H9 (cell line): ENCODE data around the gene BHLHE23. TPM values are rescaled to one million over a fixed set of nuclear protein-coding genes. Genes with fewer than 3 reads are reported as not detected.

ENCODE experiments used
- DNase-seq: peaks from one replicate; pipeline ENCODE4 v3.0.0-alpha.2; 2017
- H2AFZ ChIP-seq: one replicate; pipeline ENCODE4 v1.6.1; 2013; ENCODE audit warnings: mild to moderate bottlenecking, low read length, control low read depth, moderate library complexity
- H2AK5ac ChIP-seq: 2 replicates; pipeline ENCODE4 v1.6.1; 2013; ENCODE audit warnings: low read length, control low read depth, mixed read lengths; ENCODE audit not compliant: insufficient read length
- H2BK120ac ChIP-seq: one replicate; pipeline ENCODE4 v1.6.1; 2013; ENCODE audit warnings: low read depth, mild to moderate bottlenecking, low read length, control low read depth, inconsistent platforms; ENCODE audit not compliant: poor library complexity, severe bottlenecking
- H2BK12ac ChIP-seq: 2 replicates; pipeline ENCODE4 v1.6.1; 2013; ENCODE audit warnings: low read length, control low read depth, mixed read lengths, low read depth; ENCODE audit not compliant: insufficient read length
- H2BK15ac ChIP-seq: 2 replicates; pipeline ENCODE4 v1.6.1; 2013; ENCODE audit warnings: low read depth, low read length, control low read depth
- H2BK20ac ChIP-seq: one replicate; pipeline ENCODE4 v1.6.1; 2013; ENCODE audit warnings: low read depth, mild to moderate bottlenecking, low read length, control low read depth, inconsistent platforms; ENCODE audit not compliant: poor library complexity, severe bottlenecking
- H2BK5ac ChIP-seq: 2 replicates; pipeline ENCODE4 v1.6.1; 2013; ENCODE audit warnings: low read length, control low read depth, mixed read lengths; ENCODE audit not compliant: insufficient read length
- H3K14ac ChIP-seq: 2 replicates; pipeline ENCODE4 v1.6.1; 2013; ENCODE audit warnings: low read length, control low read depth; ENCODE audit not compliant: insufficient read depth
- H3K18ac ChIP-seq: 2 replicates; pipeline ENCODE4 v1.6.1; 2013; ENCODE audit warnings: low read depth, mild to moderate bottlenecking, mixed read lengths, low read length, control low read depth; ENCODE audit not compliant: insufficient read length
- H3K23ac ChIP-seq: 2 replicates; pipeline ENCODE4 v1.6.1; 2013; ENCODE audit warnings: low read length, control low read depth, mixed read lengths, low read depth; ENCODE audit not compliant: insufficient read length
- H3K23me2 ChIP-seq: 2 replicates; pipeline ENCODE4 v1.6.1; 2013; ENCODE audit warnings: low read depth, mild to moderate bottlenecking, mixed read lengths, low read length, control low read depth; ENCODE audit not compliant: insufficient read length, poor library complexity, severe bottlenecking
- H3K27ac ChIP-seq: 2 replicates; pipeline ENCODE4 v1.5.1; 2013; ENCODE audit warnings: low read length, control low read depth, mixed read lengths, low read depth; ENCODE audit not compliant: insufficient read length
- H3K27me3 ChIP-seq: 2 replicates; pipeline ENCODE4 v1.6.1; 2013; ENCODE audit warnings: low read length, control low read depth, inconsistent platforms; ENCODE audit not compliant: insufficient read depth
- H3K4ac ChIP-seq: 2 replicates; pipeline ENCODE4 v1.6.1; 2013; ENCODE audit warnings: low read depth, mild to moderate bottlenecking, control low read depth, inconsistent platforms, low read length, moderate library complexity
- H3K4me1 ChIP-seq: 2 replicates; pipeline ENCODE4 v1.6.1; 2013; ENCODE audit warnings: low read length, control low read depth, inconsistent platforms; ENCODE audit not compliant: insufficient read depth
- H3K4me2 ChIP-seq: 2 replicates; pipeline ENCODE4 v1.6.1; 2013; ENCODE audit warnings: low read length, control low read depth, mixed read lengths; ENCODE audit not compliant: insufficient read length, insufficient read depth
- H3K56ac ChIP-seq: 2 replicates; pipeline ENCODE4 v1.6.1; 2013; ENCODE audit warnings: low read depth, mild to moderate bottlenecking, mixed read lengths, low read length, control low read depth; ENCODE audit not compliant: insufficient read length
- H3K79me1 ChIP-seq: 2 replicates; pipeline ENCODE4 v1.6.1; 2013; ENCODE audit warnings: low read depth, mild to moderate bottlenecking, moderate library complexity, low read length, control low read depth, inconsistent platforms; ENCODE audit not compliant: insufficient read depth, poor library complexity, severe bottlenecking
- H3K79me2 ChIP-seq: 2 replicates; pipeline ENCODE4 v1.6.1; 2013; ENCODE audit warnings: low read length, control low read depth, inconsistent platforms; ENCODE audit not compliant: insufficient read depth
- H3K9ac ChIP-seq: 2 replicates; pipeline ENCODE4 v1.6.1; 2013; ENCODE audit warnings: low read length, control low read depth, mixed read lengths; ENCODE audit not compliant: insufficient read length; ENCODE audit errors: extremely low read depth
- H3K9me3 ChIP-seq: one replicate; pipeline ENCODE4 v1.6.1; 2013; ENCODE audit warnings: low read depth, low read length, inconsistent platforms; ENCODE audit not compliant: control insufficient read depth
- H3T11ph ChIP-seq: one replicate; pipeline ENCODE4 v1.6.1; 2013; ENCODE audit warnings: mild to moderate bottlenecking, low read length, control low read depth, inconsistent platforms
- H4K20me1 ChIP-seq: one replicate; pipeline ENCODE4 v1.6.1; 2013; ENCODE audit not compliant: control insufficient read depth, insufficient read length, insufficient read depth
- H4K5ac ChIP-seq: 2 replicates; pipeline ENCODE4 v1.6.1; 2013; ENCODE audit warnings: low read depth, mild to moderate bottlenecking, mixed read lengths, low read length, control low read depth; ENCODE audit not compliant: insufficient read length
- H4K8ac ChIP-seq: replicated peaks from 2 replicates; pipeline ENCODE4 v1.6.1; 2013; ENCODE audit warnings: low read length, control low read depth, mixed read lengths, low read depth; ENCODE audit not compliant: insufficient read length
- H4K91ac ChIP-seq: 2 replicates; pipeline ENCODE4 v1.6.1; 2013; ENCODE audit warnings: low read depth, mild to moderate bottlenecking, moderate library complexity, mixed read lengths, low read length, control low read depth; ENCODE audit not compliant: insufficient read length
- H3K27ac Mint-ChIP-seq, 3 experiments: 2 replicates in 2 of 3; 3 replicates in 1 of 3; pipeline ENCODE4 v1.8.0; 2020 to 2021; ENCODE audit warnings: mixed read lengths in 3 of 3, mild to moderate bottlenecking in 1 of 3, moderate library complexity in 1 of 3
- H3K27me3 Mint-ChIP-seq: 2 replicates; pipeline ENCODE4 v1.8.0; 2021; ENCODE audit warnings: low read depth, mild to moderate bottlenecking, moderate library complexity, mixed read lengths
- H3K36me3 Mint-ChIP-seq, 3 experiments: 2 replicates in 2 of 3; 3 replicates in 1 of 3; pipeline ENCODE4 v1.8.0; 2020 to 2021; ENCODE audit warnings: low read depth in 3 of 3, mixed read lengths in 3 of 3; ENCODE audit not compliant: insufficient read depth in 1 of 3
- H3K4me1 Mint-ChIP-seq, 2 experiments: 2 replicates each; pipeline ENCODE4 v1.8.0; 2020; ENCODE audit warnings: mixed read lengths in 2 of 2
- H3K4me3 Mint-ChIP-seq, 2 experiments: 2 replicates in 1 of 2; 3 replicates in 1 of 2; pipeline ENCODE4 v1.8.0; 2020 to 2021; ENCODE audit warnings: mild to moderate bottlenecking in 2 of 2, mixed read lengths in 2 of 2, moderate library complexity in 1 of 2
- H3K9me3 Mint-ChIP-seq, 2 experiments: 2 replicates in 1 of 2; 3 replicates in 1 of 2; pipeline ENCODE4 v1.8.0; 2020; ENCODE audit warnings: mild to moderate bottlenecking in 2 of 2, mixed read lengths in 2 of 2, moderate library complexity in 1 of 2
- WGBS: extraction: QIAGEN DNeasy Blood & Tissue Kit; methylation state at CpG from one replicate; pipeline ENCODE4 v1.1.7; 2013; ENCODE audit warnings: missing lambda C conversion rate, low lambda C conversion rate, mixed read lengths; ENCODE audit not compliant: insufficient read length; ENCODE audit errors: extremely low coverage; 5-methylcytosine and 5-hydroxymethylcytosine counted together
- total RNA-seq: library from RNA; stranded (reverse); gene quantifications from 2 replicates; pipeline ENCODE4 v1.2.1, GENCODE V29; 2021
- TF ChIP-seq, protein P1 (sequence below): fragments of 200-600 bp; sonication (generic); conservative IDR thresholded peaks from 3 replicates; pipeline ENCODE4 v1.8.0; 2021; ENCODE audit warnings: antibody characterized with exemption, mild to moderate bottlenecking

Gene BHLHE23
- total RNA-seq, 1 experiment from 2014 or later = 0.35 TPM

DNA sequence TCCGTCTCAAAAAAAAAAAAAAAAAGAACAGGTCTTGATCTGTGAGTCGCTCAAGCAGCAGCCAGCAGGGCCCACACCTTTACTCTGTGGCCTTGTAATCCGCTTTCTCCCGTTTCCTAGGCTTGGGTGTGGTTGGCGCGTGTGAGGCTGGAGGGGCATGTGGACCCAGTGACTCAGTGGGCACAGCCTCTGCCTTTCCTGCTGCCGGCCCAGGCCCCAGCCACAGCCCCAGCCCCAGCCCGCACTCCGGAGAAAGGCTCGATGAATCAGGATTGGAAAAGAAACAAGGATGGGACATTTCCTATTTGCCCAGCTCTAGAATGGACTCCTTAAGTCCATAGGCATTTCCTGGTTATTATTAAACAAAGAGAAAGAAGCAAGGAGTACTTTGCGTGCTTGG, 4.3 kb downstream of the BHLHE23 start:
- no CpG with 5 or more reads among the region's 11 CpGs for WGBS
- TF ChIP-seq, protein P1, sequence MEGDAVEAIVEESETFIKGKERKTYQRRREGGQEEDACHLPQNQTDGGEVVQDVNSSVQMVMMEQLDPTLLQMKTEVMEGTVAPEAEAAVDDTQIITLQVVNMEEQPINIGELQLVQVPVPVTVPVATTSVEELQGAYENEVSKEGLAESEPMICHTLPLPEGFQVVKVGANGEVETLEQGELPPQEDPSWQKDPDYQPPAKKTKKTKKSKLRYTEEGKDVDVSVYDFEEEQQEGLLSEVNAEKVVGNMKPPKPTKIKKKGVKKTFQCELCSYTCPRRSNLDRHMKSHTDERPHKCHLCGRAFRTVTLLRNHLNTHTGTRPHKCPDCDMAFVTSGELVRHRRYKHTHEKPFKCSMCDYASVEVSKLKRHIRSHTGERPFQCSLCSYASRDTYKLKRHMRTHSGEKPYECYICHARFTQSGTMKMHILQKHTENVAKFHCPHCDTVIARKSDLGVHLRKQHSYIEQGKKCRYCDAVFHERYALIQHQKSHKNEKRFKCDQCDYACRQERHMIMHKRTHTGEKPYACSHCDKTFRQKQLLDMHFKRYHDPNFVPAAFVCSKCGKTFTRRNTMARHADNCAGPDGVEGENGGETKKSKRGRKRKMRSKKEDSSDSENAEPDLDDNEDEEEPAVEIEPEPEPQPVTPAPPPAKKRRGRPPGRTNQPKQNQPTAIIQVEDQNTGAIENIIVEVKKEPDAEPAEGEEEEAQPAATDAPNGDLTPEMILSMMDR = no peak
- Histone ChIP-seq H3K79me2 (no peaks in the 10 kb centered on the region), H3K14ac (no peak overlapping the region), H3K9me3 (no peaks in the 10 kb centered on the region), H3K18ac (no peak overlapping the region), H2AFZ (no peak overlapping the region), H3T11ph (no peak overlapping the region), H2AK5ac (no peak overlapping the region), H3K27me3 (peaks cover 46% of the 10 kb centered on the region), H2BK15ac (no peak overlapping the region), H3K4me1 (peaks cover 2% of the 10 kb centered on the region; the same call in 1 of the 2 replicates), H2BK20ac (no peak overlapping the region), H2BK12ac (no peak overlapping the region), H3K9ac (no peak overlapping the region), H3K27ac (no peak overlapping the region), H2BK120ac (no peak overlapping the region), H4K20me1 (peaks cover 2% of the 10 kb centered on the region), H4K91ac (no peak overlapping the region), H2BK5ac (no peak overlapping the region), H3K79me1 (no peaks in the 10 kb centered on the region), H3K4ac (no peak overlapping the region), H3K23ac (no peak overlapping the region), H4K8ac (no peak overlapping the region), H3K23me2 (peaks cover 16% of the 10 kb centered on the region), H4K5ac (no peak overlapping the region), H3K56ac (no peak overlapping the region), H3K4me2 (no peak overlapping the region)
- Mint-ChIP-seq H3K4me1 (peaks cover 34 to 52% of the 10 kb centered on the region in 2 experiments), H3K4me3 (no peak overlapping the region; a peak in 1 of 5 replicates), H3K27me3 (peaks cover 96% of the 10 kb centered on the region), H3K36me3 (no peaks in the 10 kb centered on the region), H3K27ac (no peak overlapping the region), H3K9me3 (peaks cover 0 to 9% of the 10 kb centered on the region in 2 experiments; a peak in 2 of 5 replicates)
- DNase-seq = no peak
